HEK293T (cell line): ENCODE measurements around the gene ALDOC.

Experiments
- CTCF ChIA-PET: fragments of 350-600 bp; formaldehyde crosslinking; extraction: SDS; loops from one replicate; lab custom pipeline; 2021; ENCODE audit warnings: antibody characterized with exemption, inconsistent platforms; lab: Yijun Ruan, JAX
- POLR2A ChIA-PET: fragments of 350-600 bp; formaldehyde crosslinking; extraction: SDS; loops from one replicate; lab custom pipeline; 2020; ENCODE audit warnings: antibody characterized with exemption, inconsistent platforms; lab: Yijun Ruan, JAX
- DNase-seq: peaks from one replicate; pipeline ENCODE4 v3.0.0; 2012; ENCODE audit warnings: mixed read lengths; ENCODE audit errors: extremely low spot score
- ARNT ChIP-seq: fragments of 450-650 bp; IDR thresholded peaks from 2 replicates; pipeline ENCODE4 v1.6.1; 2017; ENCODE audit warnings: mild to moderate bottlenecking
- BHLHE40 ChIP-seq: fragments of 450-650 bp; IDR thresholded peaks from 2 replicates; pipeline ENCODE4 v1.6.1; 2016; ENCODE audit warnings: mild to moderate bottlenecking, moderate library complexity, borderline replicate concordance
- CTBP1 ChIP-seq: fragments of 450-650 bp; IDR thresholded peaks from 2 replicates; pipeline ENCODE4 v1.6.1; 2016; ENCODE audit warnings: borderline replicate concordance
- ELF4 ChIP-seq: fragments of 450-650 bp; IDR thresholded peaks from 2 replicates; pipeline ENCODE4 v1.6.1; 2017; ENCODE audit warnings: antibody characterized with exemption
- FOXA1 ChIP-seq: fragments of 450-650 bp; IDR thresholded peaks from 2 replicates; pipeline ENCODE4 v1.6.1; 2016; ENCODE audit warnings: mild to moderate bottlenecking
- FOXK2 ChIP-seq: fragments of 450-650 bp; IDR thresholded peaks from 2 replicates; pipeline ENCODE4 v1.6.1; 2016; ENCODE audit warnings: mild to moderate bottlenecking
- FOXM1 ChIP-seq: fragments of 450-650 bp; IDR thresholded peaks from 2 replicates; pipeline ENCODE4 v1.6.1; 2017; ENCODE audit warnings: mild to moderate bottlenecking, borderline replicate concordance
- HDGF ChIP-seq: fragments of 450-650 bp; IDR thresholded peaks from 2 replicates; pipeline ENCODE4 v1.6.1; 2017; ENCODE audit warnings: antibody characterized with exemption, borderline replicate concordance
- L3MBTL2 ChIP-seq: fragments of 450-650 bp; conservative IDR thresholded peaks from 2 replicates; pipeline ENCODE4 v1.6.1; 2016; ENCODE audit warnings: mild to moderate bottlenecking
- LEF1 ChIP-seq: fragments of 450-650 bp; IDR thresholded peaks from 2 replicates; pipeline ENCODE4 v1.6.1; 2017; ENCODE audit warnings: mild to moderate bottlenecking, borderline replicate concordance
- NFRKB ChIP-seq: fragments of 450-650 bp; IDR thresholded peaks from 2 replicates; pipeline ENCODE4 v1.6.1; 2016; ENCODE audit warnings: mild to moderate bottlenecking, moderate library complexity
- SP1 ChIP-seq: fragments of 450-650 bp; IDR thresholded peaks from 2 replicates; pipeline ENCODE4 v1.6.1; 2017
- SUZ12 ChIP-seq: fragments of 450-650 bp; IDR thresholded peaks from 2 replicates; pipeline ENCODE4 v1.6.1; 2016; ENCODE audit warnings: mild to moderate bottlenecking
- TARDBP ChIP-seq: fragments of 450-650 bp; IDR thresholded peaks from 2 replicates; pipeline ENCODE4 v1.6.1; 2016
- ZNF384 ChIP-seq: fragments of 450-650 bp; IDR thresholded peaks from 2 replicates; pipeline ENCODE4 v1.6.1; 2016
- TF ChIP-seq, protein P1 (sequence below): fragments of 450-650 bp; IDR thresholded peaks from 2 replicates; pipeline ENCODE4 v1.6.1; 2016

ALDOC gene

DNA sequence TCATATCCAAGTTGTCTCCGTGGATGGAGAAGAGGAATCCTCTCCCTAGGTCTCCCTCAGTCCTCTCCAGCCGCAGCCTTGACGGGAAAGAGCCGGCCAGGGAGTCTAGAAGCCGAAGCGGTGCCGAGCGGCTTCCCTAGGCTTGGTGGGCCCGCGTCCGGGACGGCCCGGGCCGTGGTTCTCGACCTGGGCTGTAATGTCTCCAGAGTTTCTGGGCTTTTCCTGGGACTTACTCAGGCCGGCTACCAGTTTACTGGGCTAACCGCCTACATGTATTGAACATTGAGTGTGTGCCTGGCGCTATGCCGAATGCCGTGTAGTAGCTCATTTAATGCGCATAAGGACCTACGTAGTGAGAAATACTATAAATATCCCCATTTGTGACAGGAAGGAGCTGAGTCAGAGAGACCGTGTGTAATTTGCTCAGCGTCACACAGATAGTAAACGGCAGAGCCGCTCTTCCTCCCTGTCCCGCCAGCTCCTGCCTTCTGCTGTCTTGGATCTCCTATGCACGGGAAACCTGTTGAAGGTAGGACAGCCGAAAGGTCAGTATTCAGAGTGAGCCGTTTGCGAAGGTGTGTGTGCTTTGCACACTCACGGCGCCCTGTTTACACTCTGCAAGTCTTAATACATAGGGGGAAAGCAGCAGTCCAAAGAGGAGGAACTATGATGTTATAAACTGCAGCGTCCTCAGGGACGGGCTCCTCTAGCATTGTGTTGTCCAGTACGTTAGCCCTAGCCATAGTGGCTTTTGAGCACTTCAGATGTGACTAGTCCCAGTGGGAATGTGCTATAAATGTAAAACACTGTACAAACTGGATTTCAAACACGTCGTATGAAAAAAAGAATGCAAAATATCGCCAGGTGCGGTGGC is 22.9 kb upstream of the ALDOC start:
- DNase-seq: peak; percentile 14

DNA sequence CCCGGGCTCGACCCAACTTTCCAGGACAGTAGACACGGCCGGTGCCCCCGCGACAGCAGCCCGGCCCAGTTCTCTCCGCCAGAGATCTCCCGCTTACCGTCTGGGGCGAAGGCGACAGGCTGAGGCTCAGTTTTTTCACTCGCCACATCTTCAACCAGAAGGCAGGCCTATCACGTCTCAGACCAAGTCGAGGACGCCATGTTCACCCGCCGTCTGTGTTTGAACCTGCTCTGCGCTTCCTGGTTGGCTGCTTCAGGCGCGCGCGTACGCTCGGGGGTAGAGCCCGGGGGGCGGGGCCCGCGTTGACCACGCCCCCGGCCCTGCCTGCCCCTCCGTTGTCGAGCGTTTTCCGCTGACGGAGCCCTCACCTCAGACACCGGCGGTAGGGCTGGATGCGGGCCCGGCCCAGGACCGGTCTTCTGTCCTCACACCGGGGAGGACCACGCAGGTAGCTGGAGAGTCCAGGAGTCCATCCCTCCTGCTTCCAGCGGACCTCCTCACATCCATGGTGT is 22.2 kb upstream of the ALDOC start, which contains the start of gene SPAG5:
Gene SPAG5, minus strand, starts transcription at position 227 of the 512 bp plus-strand sequence. Its CDS starts 79 bp downstream, at position 148.
- POLR2A ChIA-PET: interaction anchor here (1.0 to 1.9 kb wide), 6 partner anchors 10 to 128 kb away, joined by 3 to 11 read pairs (median 6); partner anchors contain the start of genes ALDOC and PIGS
- DNase-seq: peak; percentile 94
- no peak for TF ChIP-seq TARDBP
- no peak for TF ChIP-seq LEF1
- TF ChIP-seq ZNF384: no peak
- TF ChIP-seq SUZ12: no peak
- TF ChIP-seq BHLHE40: no peak
- TF ChIP-seq FOXK2: no peak
- TF ChIP-seq HDGF: 0 out of 2 replicates have a peak, but pooled peaks have one; percentile 50
- peak; percentile 45; the same call in 1 of the 2 replicates for TF ChIP-seq ELF4
- CTCF ChIA-PET: interaction anchor here (0.6 kb wide), 1 partner anchor 48 kb away, joined by 6 read pairs; no protein-coding TSS in a partner anchor

More for the DNA sequence above, 22.9 kb upstream of the ALDOC start:
- POLR2A ChIA-PET: interaction anchor here (0.5 to 1.9 kb wide), 8 partner anchors 9 to 127 kb away, joined by 3 to 11 read pairs (median 3); partner anchors contain the start of genes ALDOC and PIGS
- TF ChIP-seq LEF1: no peak
- no peak for TF ChIP-seq FOXK2
- TF ChIP-seq, protein P1, sequence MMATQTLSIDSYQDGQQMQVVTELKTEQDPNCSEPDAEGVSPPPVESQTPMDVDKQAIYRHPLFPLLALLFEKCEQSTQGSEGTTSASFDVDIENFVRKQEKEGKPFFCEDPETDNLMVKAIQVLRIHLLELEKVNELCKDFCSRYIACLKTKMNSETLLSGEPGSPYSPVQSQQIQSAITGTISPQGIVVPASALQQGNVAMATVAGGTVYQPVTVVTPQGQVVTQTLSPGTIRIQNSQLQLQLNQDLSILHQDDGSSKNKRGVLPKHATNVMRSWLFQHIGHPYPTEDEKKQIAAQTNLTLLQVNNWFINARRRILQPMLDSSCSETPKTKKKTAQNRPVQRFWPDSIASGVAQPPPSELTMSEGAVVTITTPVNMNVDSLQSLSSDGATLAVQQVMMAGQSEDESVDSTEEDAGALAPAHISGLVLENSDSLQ: peak; percentile 74
- TF ChIP-seq TARDBP: no peak
- TF ChIP-seq ELF4: no peak
- no peak for TF ChIP-seq CTBP1
- no peak for TF ChIP-seq ARNT
- no peak for TF ChIP-seq FOXA1
- CTCF ChIA-PET: interaction anchor here (0.6 kb wide), 1 partner anchor 47 kb away, joined by 6 read pairs; no protein-coding TSS in a partner anchor

DNA sequence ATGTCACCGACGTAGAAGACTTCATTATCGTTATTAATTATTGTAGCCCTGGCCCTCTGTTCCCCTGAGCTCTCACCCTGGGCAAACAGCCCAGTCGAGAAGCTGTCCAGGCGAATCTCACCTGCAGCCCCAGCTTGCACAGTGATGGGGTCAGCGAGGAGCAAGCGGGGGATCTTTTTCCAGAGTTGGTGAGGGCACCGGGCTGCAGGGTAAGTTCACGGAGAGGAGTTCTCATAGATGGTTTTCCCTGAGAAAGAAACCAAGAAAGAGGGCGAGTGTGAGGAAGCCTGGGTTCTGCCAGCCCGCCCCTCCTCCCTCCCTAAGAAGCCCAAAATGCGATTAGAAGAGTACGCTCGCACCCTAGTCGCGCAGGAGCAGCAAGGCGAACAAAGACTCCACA is 21.7 kb upstream of the ALDOC start:
- CTCF ChIA-PET: no interaction called here
- no peak for DNase-seq
- POLR2A ChIA-PET: interaction anchor here (1.0 to 1.9 kb wide), 4 partner anchors 22 to 47 kb away, joined by 3 to 6 read pairs (median 4); partner anchors contain the start of genes ALDOC and PIGS
- no peak for TF ChIP-seq ARNT

DNA sequence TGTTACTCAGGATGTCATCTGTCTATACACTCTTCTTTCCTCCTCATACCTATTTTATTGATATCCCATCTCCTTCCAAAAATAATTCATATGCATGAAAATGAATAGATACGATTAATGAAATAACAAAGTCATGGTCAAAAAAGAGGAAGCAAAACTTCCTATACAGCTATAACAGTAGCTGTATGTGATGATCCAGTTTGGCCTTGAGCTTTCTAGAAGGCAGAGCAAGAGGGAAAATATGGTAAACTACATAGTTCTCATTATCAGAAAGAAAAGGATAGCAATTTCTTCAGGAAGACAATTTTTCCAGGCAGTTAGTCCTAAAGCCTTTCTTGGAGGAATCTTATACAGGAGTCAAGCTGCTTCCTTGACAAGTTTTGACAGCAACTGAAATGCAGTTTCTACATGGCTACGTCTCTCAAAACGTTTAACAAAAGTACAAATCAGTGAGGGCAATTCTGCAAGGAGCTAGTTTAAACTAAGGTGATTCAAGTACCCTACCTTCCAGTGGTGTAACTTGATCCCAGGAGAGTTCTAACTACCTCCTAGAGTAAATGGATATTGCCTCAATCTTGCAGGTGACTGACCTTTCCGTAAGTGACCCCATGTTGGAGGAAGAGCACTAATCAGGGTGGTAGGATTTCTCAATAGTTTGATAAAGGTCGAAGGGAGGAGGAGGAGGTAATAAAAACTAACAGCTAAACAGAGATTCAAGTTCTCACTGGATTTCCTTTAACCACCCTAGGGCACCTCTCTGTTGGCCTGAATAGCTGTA is 21.1 kb upstream of the ALDOC start:
- ChIA-PET CTCF (no interaction called here), POLR2A (interaction anchor here (1.0 to 1.9 kb wide), 5 partner anchors 21 to 46 kb away, joined by 3 to 6 read pairs (median 4); partner anchors contain the start of genes ALDOC and PIGS)
- TF ChIP-seq CTBP1 (no peak), ARNT (no peak), FOXK2 (no peak), ZNF384 (no peak), SUZ12 (no peak), SP1 (no peak)
- TF ChIP-seq, protein P1: no peak
- DNase-seq: no peak

DNA sequence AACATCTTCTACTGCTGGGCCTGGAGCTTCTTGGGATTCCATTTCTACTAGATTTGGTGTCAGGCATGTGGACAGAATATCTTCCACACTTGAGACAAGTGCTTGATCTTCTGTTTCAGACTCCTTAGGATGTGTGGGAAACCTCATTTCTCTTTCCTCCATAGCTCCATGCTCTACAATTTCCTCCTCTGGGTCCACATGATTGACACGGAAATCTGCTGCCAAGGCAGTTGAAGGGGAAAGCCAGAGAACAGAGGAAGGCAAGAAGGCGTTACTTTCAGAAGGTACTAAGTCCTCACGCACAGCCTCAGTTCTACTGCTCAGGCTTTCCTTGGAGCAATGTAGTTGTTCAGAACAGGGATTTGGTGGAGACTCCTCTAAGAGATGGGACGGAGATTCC is 15.6 kb upstream of the ALDOC start:
- TF ChIP-seq SP1: no peak
- TF ChIP-seq BHLHE40: no peak
- TF ChIP-seq LEF1: no peak
- no peak for TF ChIP-seq FOXM1
- TF ChIP-seq ZNF384: no peak
- no peak for TF ChIP-seq HDGF
- no peak for TF ChIP-seq FOXA1
- TF ChIP-seq L3MBTL2: no peak
- TF ChIP-seq CTBP1: no peak
- TF ChIP-seq, protein P1: no peak
- ChIA-PET POLR2A (interaction anchor here (1.4 to 1.7 kb wide), 2 partner anchors 21 to 53 kb away, joined by 3 to 7 read pairs; partner anchors contain the start of genes BLTP2 and PIGS), CTCF (no interaction called here)
- no peak for DNase-seq

DNA sequence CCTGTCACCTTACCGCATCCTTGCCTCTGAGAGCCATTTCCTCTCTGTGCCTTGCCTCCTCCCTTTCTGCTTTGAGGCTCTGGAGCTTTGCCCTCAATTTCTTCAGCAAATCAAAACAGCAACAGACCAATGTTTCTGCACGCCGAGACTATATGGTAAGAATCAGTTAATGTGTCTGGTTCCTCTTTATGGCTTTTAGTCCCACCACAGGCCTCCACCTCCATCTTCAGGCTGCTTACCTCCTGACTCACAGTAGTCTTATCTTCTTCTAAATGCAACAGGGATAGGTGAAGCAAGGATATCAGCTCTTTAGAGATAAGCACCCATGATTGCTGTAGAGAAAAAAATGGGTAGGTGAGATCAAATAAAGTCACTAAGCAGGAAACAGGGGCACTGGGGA is 9.2 kb upstream of the ALDOC start:
- POLR2A ChIA-PET: interaction anchor here (1.0 kb wide), 1 partner anchor 15 kb away, joined by 3 read pairs; the partner anchor contains the start of gene PIGS
- CTCF ChIA-PET: no interaction called here
- DNase-seq: no peak
- no peak for TF ChIP-seq BHLHE40
- TF ChIP-seq SUZ12: no peak
- TF ChIP-seq HDGF: no peak
- no peak for TF ChIP-seq FOXK2
- TF ChIP-seq SP1: no peak
- no peak for TF ChIP-seq FOXM1
- no peak for TF ChIP-seq NFRKB
- TF ChIP-seq FOXA1: no peak
- TF ChIP-seq L3MBTL2: no peak
